ENCODE data around the gene SWT1.

Gene SWT1

DNA sequence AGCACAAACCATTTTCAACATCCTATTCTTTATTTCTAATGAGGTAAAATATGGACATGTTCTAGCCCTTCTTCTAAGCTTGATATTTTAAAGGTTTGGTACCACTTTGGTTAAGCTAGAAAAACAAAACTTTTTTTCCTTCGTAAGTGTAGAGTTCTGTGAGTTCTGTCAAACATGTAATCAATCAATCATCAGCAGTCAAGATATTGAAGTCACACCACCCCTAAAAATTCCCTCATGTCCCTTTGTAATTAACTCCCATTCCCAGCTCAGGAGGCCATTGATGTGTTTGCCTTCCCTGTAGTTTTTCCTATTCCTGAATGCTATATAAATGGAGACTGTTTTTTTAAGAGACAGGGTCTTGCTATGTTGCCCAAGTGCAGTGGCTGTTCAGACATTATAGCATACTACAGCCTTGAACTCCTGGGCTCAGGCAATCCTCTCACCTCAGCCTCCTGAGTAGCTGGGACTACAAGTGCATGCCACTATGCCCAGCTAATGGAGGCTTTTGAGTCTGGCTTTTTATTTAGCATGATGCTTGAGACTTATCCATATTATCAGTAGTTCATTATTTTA, 137.1 kb downstream of the SWT1 start:
- DNase-seq (ENCODE audit: low spot score) (no peak), ATAC-seq (ENCODE audit: low read depth) (no peak)
- TF ChIP-seq, protein P1, sequence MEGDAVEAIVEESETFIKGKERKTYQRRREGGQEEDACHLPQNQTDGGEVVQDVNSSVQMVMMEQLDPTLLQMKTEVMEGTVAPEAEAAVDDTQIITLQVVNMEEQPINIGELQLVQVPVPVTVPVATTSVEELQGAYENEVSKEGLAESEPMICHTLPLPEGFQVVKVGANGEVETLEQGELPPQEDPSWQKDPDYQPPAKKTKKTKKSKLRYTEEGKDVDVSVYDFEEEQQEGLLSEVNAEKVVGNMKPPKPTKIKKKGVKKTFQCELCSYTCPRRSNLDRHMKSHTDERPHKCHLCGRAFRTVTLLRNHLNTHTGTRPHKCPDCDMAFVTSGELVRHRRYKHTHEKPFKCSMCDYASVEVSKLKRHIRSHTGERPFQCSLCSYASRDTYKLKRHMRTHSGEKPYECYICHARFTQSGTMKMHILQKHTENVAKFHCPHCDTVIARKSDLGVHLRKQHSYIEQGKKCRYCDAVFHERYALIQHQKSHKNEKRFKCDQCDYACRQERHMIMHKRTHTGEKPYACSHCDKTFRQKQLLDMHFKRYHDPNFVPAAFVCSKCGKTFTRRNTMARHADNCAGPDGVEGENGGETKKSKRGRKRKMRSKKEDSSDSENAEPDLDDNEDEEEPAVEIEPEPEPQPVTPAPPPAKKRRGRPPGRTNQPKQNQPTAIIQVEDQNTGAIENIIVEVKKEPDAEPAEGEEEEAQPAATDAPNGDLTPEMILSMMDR (IDR thresholded peaks at IDR 0.05; ENCODE audit: poor library complexity, severe bottlenecking) = no peak
- peaks cover 43% of the 10 kb centered on the region for H3K36me3 ChIP-seq (ENCODE audit: low read depth)
- H3K9me3 ChIP-seq (ENCODE audit: severe bottlenecking) = no peaks in the 10 kb centered on the region
- H3K27me3 ChIP-seq (ENCODE audit: insufficient read depth, poor library complexity, severe bottlenecking) = no peaks in the 10 kb centered on the region
- H3K4me1 ChIP-seq (ENCODE audit: insufficient read depth, poor library complexity, severe bottlenecking) = no peaks in the 10 kb centered on the region
- no peak overlapping the region for H3K27ac ChIP-seq (ENCODE audit: poor library complexity, severe bottlenecking)
- H3K4me3 ChIP-seq (ENCODE audit: severe bottlenecking) = no peak overlapping the region

- Histone ChIP-seq H3K36me3 (ENCODE audit: low read depth) (peaks cover 53% of the 10 kb centered on the region), H3K4me3 (ENCODE audit: severe bottlenecking) (no peak overlapping the region), H3K27ac (ENCODE audit: poor library complexity, severe bottlenecking) (no peak overlapping the region), H3K4me1 (ENCODE audit: insufficient read depth, poor library complexity, severe bottlenecking) (no peaks in the 10 kb centered on the region), H3K27me3 (ENCODE audit: insufficient read depth, poor library complexity, severe bottlenecking) (no peaks in the 10 kb centered on the region), H3K9me3 (ENCODE audit: severe bottlenecking) (no peaks in the 10 kb centered on the region)
- ATAC-seq (ENCODE audit: low read depth) (no peak), DNase-seq (ENCODE audit: low spot score) (no peak)
- TF ChIP-seq, protein P1 (IDR thresholded peaks at IDR 0.05; ENCODE audit: poor library complexity, severe bottlenecking) = no peak
These were observed 138.1 kb downstream of the SWT1 start for GRCh38 chr1:185295091-185295490.

GRCh38 chr1:185297982-185298381, 141.0 kb downstream of the SWT1 start:
- H3K4me3 ChIP-seq (ENCODE audit: severe bottlenecking) = no peak overlapping the region
- H3K4me1 ChIP-seq (ENCODE audit: insufficient read depth, poor library complexity, severe bottlenecking) = no peaks in the 10 kb centered on the region
- ATAC-seq (ENCODE audit: low read depth) = no peak
- TF ChIP-seq, protein P1 (IDR thresholded peaks at IDR 0.05; ENCODE audit: poor library complexity, severe bottlenecking) = no peak
- H3K36me3 ChIP-seq (ENCODE audit: low read depth) = peaks cover 82% of the 10 kb centered on the region
- H3K27me3 ChIP-seq (ENCODE audit: insufficient read depth, poor library complexity, severe bottlenecking) = no peaks in the 10 kb centered on the region
- DNase-seq (ENCODE audit: low spot score) = no peak
- H3K9me3 ChIP-seq (ENCODE audit: severe bottlenecking) = no peaks in the 10 kb centered on the region
- no peak overlapping the region for H3K27ac ChIP-seq (ENCODE audit: poor library complexity, severe bottlenecking)

DNA sequence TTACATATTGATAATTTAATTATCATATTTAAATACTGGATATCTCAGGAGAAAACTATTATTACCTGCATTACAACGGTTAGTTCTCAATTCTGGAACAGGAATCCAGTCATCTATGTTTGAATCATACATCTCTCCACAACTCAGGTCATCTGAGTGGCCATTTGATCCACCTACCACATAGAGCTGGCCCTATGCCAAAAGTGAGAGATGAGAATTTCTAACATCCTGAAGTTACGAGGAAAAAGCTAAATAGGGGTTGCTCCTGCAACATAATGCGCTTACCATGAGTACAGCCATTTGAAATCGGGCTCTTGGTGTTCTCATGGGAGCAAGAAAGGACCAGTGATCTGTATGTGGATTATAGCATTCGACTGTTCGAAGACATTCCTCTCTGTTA, 143.2 kb downstream of the SWT1 start:
- Histone ChIP-seq H3K9me3 (ENCODE audit: severe bottlenecking) (no peaks in the 10 kb centered on the region), H3K27me3 (ENCODE audit: insufficient read depth, poor library complexity, severe bottlenecking) (no peaks in the 10 kb centered on the region), H3K4me3 (ENCODE audit: severe bottlenecking) (no peak overlapping the region), H3K36me3 (ENCODE audit: low read depth) (peaks cover 100% of the 10 kb centered on the region), H3K27ac (ENCODE audit: poor library complexity, severe bottlenecking) (no peak overlapping the region), H3K4me1 (ENCODE audit: insufficient read depth, poor library complexity, severe bottlenecking) (no peaks in the 10 kb centered on the region)
- TF ChIP-seq, protein P1 (IDR thresholded peaks at IDR 0.05; ENCODE audit: poor library complexity, severe bottlenecking) = no peak
- no peak for DNase-seq (ENCODE audit: low spot score)
- ATAC-seq (ENCODE audit: low read depth) = no peak

DNA sequence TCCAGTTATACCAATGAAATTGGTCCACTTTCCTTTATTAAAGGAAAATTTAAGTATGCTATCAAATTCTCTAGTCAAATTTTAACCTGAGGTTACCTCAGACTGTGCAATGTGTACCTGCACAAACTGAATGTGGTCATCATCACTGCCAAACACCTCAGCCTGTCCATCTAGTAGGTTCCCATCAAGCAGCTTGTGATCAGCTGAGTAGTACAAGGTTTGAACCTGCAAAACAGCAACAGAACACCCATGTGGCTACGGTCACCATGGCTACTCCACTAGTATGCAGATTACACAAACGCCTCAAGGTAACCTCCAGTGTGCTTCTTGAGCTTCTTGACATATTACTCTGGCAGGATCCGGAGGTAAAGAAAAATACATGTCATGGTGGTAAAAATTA, 148.5 kb downstream of the SWT1 start:
- H3K9me3 ChIP-seq (ENCODE audit: severe bottlenecking) = no peaks in the 10 kb centered on the region
- H3K27me3 ChIP-seq (ENCODE audit: insufficient read depth, poor library complexity, severe bottlenecking) = no peaks in the 10 kb centered on the region
- H3K4me1 ChIP-seq (ENCODE audit: insufficient read depth, poor library complexity, severe bottlenecking) = no peaks in the 10 kb centered on the region
- no peak overlapping the region for H3K27ac ChIP-seq (ENCODE audit: poor library complexity, severe bottlenecking)
- no peak for DNase-seq (ENCODE audit: low spot score)
- ATAC-seq (ENCODE audit: low read depth) = no peak
- H3K4me3 ChIP-seq (ENCODE audit: severe bottlenecking) = no peak overlapping the region
- peaks cover 100% of the 10 kb centered on the region for H3K36me3 ChIP-seq (ENCODE audit: low read depth)
- TF ChIP-seq, protein P1 (IDR thresholded peaks at IDR 0.05; ENCODE audit: poor library complexity, severe bottlenecking) = no peak
